ENCODE measurements around the gene USP49.

- TF ChIP-seq, protein P1, sequence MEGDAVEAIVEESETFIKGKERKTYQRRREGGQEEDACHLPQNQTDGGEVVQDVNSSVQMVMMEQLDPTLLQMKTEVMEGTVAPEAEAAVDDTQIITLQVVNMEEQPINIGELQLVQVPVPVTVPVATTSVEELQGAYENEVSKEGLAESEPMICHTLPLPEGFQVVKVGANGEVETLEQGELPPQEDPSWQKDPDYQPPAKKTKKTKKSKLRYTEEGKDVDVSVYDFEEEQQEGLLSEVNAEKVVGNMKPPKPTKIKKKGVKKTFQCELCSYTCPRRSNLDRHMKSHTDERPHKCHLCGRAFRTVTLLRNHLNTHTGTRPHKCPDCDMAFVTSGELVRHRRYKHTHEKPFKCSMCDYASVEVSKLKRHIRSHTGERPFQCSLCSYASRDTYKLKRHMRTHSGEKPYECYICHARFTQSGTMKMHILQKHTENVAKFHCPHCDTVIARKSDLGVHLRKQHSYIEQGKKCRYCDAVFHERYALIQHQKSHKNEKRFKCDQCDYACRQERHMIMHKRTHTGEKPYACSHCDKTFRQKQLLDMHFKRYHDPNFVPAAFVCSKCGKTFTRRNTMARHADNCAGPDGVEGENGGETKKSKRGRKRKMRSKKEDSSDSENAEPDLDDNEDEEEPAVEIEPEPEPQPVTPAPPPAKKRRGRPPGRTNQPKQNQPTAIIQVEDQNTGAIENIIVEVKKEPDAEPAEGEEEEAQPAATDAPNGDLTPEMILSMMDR (IDR thresholded peaks at IDR 0.05) = no peak
- no peak for TF ChIP-seq POLR2AphosphoS5 (IDR thresholded peaks at IDR 0.05)
These were observed 58.5 kb downstream of the USP49 start for GRCh38 chr6:41836660-41837052.
